Spleen (tissue), 7 donors: Measurements from ENCODE around the gene CCNE1.

ENCODE experiments used
- CTCF ChIP-seq, 11 experiments: fragments of 200-600 bp in 7 of 11; fragments of 450-650 bp in 4 of 11; sonication (generic) in 4 of 11; IDR thresholded peaks in 8 of 11; conservative IDR thresholded peaks in 3 of 11; 1 replicate in 7 of 11; 2 replicates in 4 of 11; pipeline versions ENCODE4 v1.4.0 to v1.8.0; 2016 to 2021; ENCODE audit warnings: antibody characterized with exemption in 11 of 11, inconsistent platforms in 4 of 11, mild to moderate bottlenecking in 1 of 11
- POLR2A ChIP-seq, 3 donors: fragments of 450-650 bp; IDR thresholded peaks; one replicate each; pipeline ENCODE4 v1.5.1; 2017; ENCODE audit warnings: antibody characterized with exemption in 3 of 3, mild to moderate bottlenecking in 1 of 3
- POLR2AphosphoS5 ChIP-seq, 3 donors: sonication (generic); formaldehyde crosslinking; IDR thresholded peaks; one replicate each; pipeline ENCODE4 v1.5.1; 2017; ENCODE audit warnings: antibody characterized with exemption in 3 of 3
- donor health status: DM: no; HTN: no; CAD: no; lungs with moderate emphysema.
- donor health status: DM: no; HTN: no; CAD: no.
- donor health status: DM: no; HTN: no; CAD: no.

- TF ChIP-seq POLR2A (IDR thresholded peaks at IDR 0.05), result no peak
- TF ChIP-seq CTCF (IDR thresholded peaks at IDR 0.05 in 8 of 11, conservative IDR thresholded peaks at IDR 0.05 in 3 of 11), result no peak
- no peak for TF ChIP-seq POLR2AphosphoS5 (IDR thresholded peaks at IDR 0.05)
Observed at GRCh38 chr19:29777781-29778309, 33.9 kb upstream of the CCNE1 start.
